ENCODE measurements around the gene METTL25.
"Not testable (repeated sequence)": the region's sequence is repeated elsewhere in the genome, so short reads cannot be mapped to it uniquely, and the experiment has no call there.

METTL25 gene

GRCh38 chr12:82358200-82359114 is at the start of gene METTL25, which contains the start of gene CCDC59:
Gene METTL25, plus strand, starts transcription at chr12:82358529. Its CDS starts 37 bp downstream, at chr12:82358566.
Gene CCDC59, minus strand, starts transcription at chr12:82358387. Its CDS starts 11 bp downstream, at chr12:82358376.
- peak; percentile 97 for DNase-seq

- no peak for DNase-seq
Observed at GRCh38 chr12:82314406-82314892, 43.9 kb upstream of the METTL25 start.

GRCh38 chr12:82319276-82319675 is 39.1 kb upstream of the METTL25 start:
- DNase-seq, result no peak

- DNase-seq, result no peak
Observed at GRCh38 chr12:82325540-82326336, 32.6 kb upstream of the METTL25 start.

- no peak for DNase-seq
Observed at GRCh38 chr12:82326905-82327503, 31.3 kb upstream of the METTL25 start.

GRCh38 chr12:82327861-82328260 is 30.5 kb upstream of the METTL25 start:
- DNase-seq, result no peak

GRCh38 chr12:82329508-82329907 is 28.8 kb upstream of the METTL25 start:
- DNase-seq, result no peak

- DNase-seq, result no peak
Observed at GRCh38 chr12:82350161-82350560, 8.2 kb upstream of the METTL25 start.

GRCh38 chr12:82351390-82351789 is 6.9 kb upstream of the METTL25 start:
- no peak for DNase-seq

GRCh38 chr12:82357340-82357739 is 989 bp upstream of the METTL25 start:
- no peak for DNase-seq

- no peak for DNase-seq
Observed at GRCh38 chr12:82357845-82358199, 507 bp upstream of the METTL25 start.

- no peak for DNase-seq
Observed at GRCh38 chr12:82359115-82359478, 768 bp downstream of the METTL25 start.

GRCh38 chr12:82360834-82361233 is 2.5 kb downstream of the METTL25 start:
- not testable (repeated sequence) for DNase-seq

- no peak for DNase-seq
Observed at GRCh38 chr12:82361461-82361915, 3.2 kb downstream of the METTL25 start.

- no peak for DNase-seq
Observed at GRCh38 chr12:82363990-82364389, 5.7 kb downstream of the METTL25 start.

- DNase-seq, result no peak
Observed at GRCh38 chr12:82366197-82366596, 7.9 kb downstream of the METTL25 start.

- no peak for DNase-seq
Observed at GRCh38 chr12:82375201-82375600, 16.9 kb downstream of the METTL25 start.

- no peak for DNase-seq
Observed at GRCh38 chr12:82378997-82379396, 20.7 kb downstream of the METTL25 start.

GRCh38 chr12:82383930-82384552 is 25.7 kb downstream of the METTL25 start:
- DNase-seq, result no peak

- no peak for DNase-seq
Observed at GRCh38 chr12:82398879-82399278, 40.5 kb downstream of the METTL25 start.

- DNase-seq, result no peak
Observed at GRCh38 chr12:82400819-82401218, 42.5 kb downstream of the METTL25 start.

- DNase-seq, result no peak
Observed at GRCh38 chr12:82406651-82407050, 48.3 kb downstream of the METTL25 start.

GRCh38 chr12:82407481-82407880 is 49.2 kb downstream of the METTL25 start:
- DNase-seq, result no peak
